Caco-2 (cell line): ENCODE data around the gene USP43. TPM values are rescaled to one million over a fixed set of nuclear protein-coding genes. Genes with fewer than 3 reads are reported as not detected.

Experiments
- BruUV-seq: library from RNA; stranded (reverse); fragments of 400-500 nt; replicated peaks from 2 replicates; lab custom pipeline; 2021; lab: Mats Ljungman, UMichigan
- CTCF ChIA-PET: fragments of 300-600 bp; sonication (Branson Sonifier 250); formaldehyde crosslinking; loops from one replicate; lab custom pipeline; 2022; ENCODE audit warnings: antibody characterized with exemption; lab: Charles Lee
- POLR2A ChIA-PET: fragments of 300-600 bp; sonication (Branson Sonifier 250); formaldehyde crosslinking; loops from one replicate; lab custom pipeline; 2022; ENCODE audit warnings: antibody characterized with exemption; lab: Charles Lee
- DNase-seq, 2 experiments: peaks; one replicate each; pipeline versions ENCODE4 v3.0.0 to v3.0.0-alpha.2; 2020 to 2022
- H3K27me3 ChIP-seq: replicated peaks from 2 replicates; pipeline ENCODE4 v1.6.0; 2011; ENCODE audit warnings: low read length; ENCODE audit not compliant: control insufficient read depth, insufficient read depth
- H3K36me3 ChIP-seq: 2 replicates; pipeline ENCODE4 v1.5.1; 2011; ENCODE audit warnings: low read length; ENCODE audit not compliant: control insufficient read depth, insufficient read depth
- H3K4me1 ChIP-seq: fragments of 250-450 bp; sonication (Bioruptor Pico); 2 replicates; pipeline ENCODE4 v1.5.1; 2020; ENCODE audit warnings: mild to moderate bottlenecking
- H3K4me3 ChIP-seq: 2 replicates; pipeline ENCODE4 v1.5.1; 2011; ENCODE audit warnings: low read depth, mild to moderate bottlenecking, control low read depth, low read length
- H3K9me3 ChIP-seq: fragments of 250-450 bp; sonication (Bioruptor Pico); 2 replicates; pipeline ENCODE4 v1.5.1; 2020; ENCODE audit warnings: mild to moderate bottlenecking, moderate library complexity
- H3K27ac Mint-ChIP-seq: one replicate; pipeline ENCODE4 v1.8.0; 2022; ENCODE audit warnings: mixed read lengths; ENCODE audit not compliant: unreplicated experiment
- H3K27me3 Mint-ChIP-seq: one replicate; pipeline ENCODE4 v1.8.0; 2022; ENCODE audit warnings: mixed read lengths; ENCODE audit not compliant: insufficient read depth, unreplicated experiment
- H3K36me3 Mint-ChIP-seq: one replicate; pipeline ENCODE4 v1.8.0; 2022; ENCODE audit warnings: mild to moderate bottlenecking, mixed read lengths; ENCODE audit not compliant: insufficient read depth, unreplicated experiment
- H3K4me1 Mint-ChIP-seq: one replicate; pipeline ENCODE4 v1.8.0; 2022; ENCODE audit warnings: low read depth, mixed read lengths; ENCODE audit not compliant: unreplicated experiment
- H3K4me3 Mint-ChIP-seq: one replicate; pipeline ENCODE4 v1.8.0; 2022; ENCODE audit warnings: mild to moderate bottlenecking, moderate library complexity, mixed read lengths; ENCODE audit not compliant: unreplicated experiment
- H3K9me3 Mint-ChIP-seq: one replicate; pipeline ENCODE4 v1.8.0; 2022; ENCODE audit warnings: mixed read lengths; ENCODE audit not compliant: unreplicated experiment
- intact Hi-C: fragments of 100-400 bp; cut with micrococcal nuclease; formaldehyde crosslinking; loops from one replicate; pipeline ENCODE4 v1.10.0; 2022; ENCODE audit not compliant: unreplicated experiment
- total RNA-seq: library from RNA; stranded (reverse); gene quantifications from 2 replicates; pipeline ENCODE4 v1.2.3, GENCODE V29; 2022
- TF ChIP-seq, protein P1 (sequence below), 2 experiments: fragments of 200-600 bp in 1 of 2; IDR thresholded peaks; 1 replicate in 1 of 2; 2 replicates in 1 of 2; pipeline versions ENCODE4 v1.5.1 to v1.8.0; 2011 to 2022; ENCODE audit warnings: antibody characterized with exemption in 1 of 2, control low read depth in 1 of 2, inconsistent platforms in 1 of 2, low read depth in 1 of 2, low read length in 1 of 2, mild to moderate bottlenecking in 1 of 2, moderate library complexity in 1 of 2; ENCODE audit not compliant: insufficient read depth in 1 of 2, severe bottlenecking in 1 of 2, unreplicated experiment in 1 of 2

Gene USP43
- total RNA-seq, 1 experiment from 2014 or later = 6.0 TPM

DNA sequence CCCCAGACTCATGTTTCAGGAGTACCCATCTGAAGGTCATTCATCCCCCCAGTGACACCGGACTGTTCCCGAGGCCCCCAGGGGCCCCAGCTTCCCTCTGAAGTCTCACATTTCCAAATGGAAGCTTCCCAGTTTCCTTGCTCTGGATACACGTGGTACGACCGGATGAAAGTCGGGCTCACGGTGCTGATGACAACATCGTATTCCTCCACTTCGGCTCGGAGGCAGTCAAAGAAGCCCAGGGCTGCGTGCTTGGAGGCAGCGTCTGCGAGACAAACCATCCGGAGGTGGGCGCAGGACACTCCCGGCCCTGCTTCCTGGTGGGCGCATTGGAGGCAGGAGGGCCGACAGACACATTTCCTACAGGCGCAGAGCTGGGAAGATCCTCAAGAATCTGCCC is 127.3 kb downstream of the USP43 start:
- Mint-ChIP-seq H3K4me3 (no peak overlapping the region), H3K27ac (no peak overlapping the region), H3K4me1 (no peaks in the 10 kb centered on the region), H3K36me3 (no peaks in the 10 kb centered on the region), H3K9me3 (no peaks in the 10 kb centered on the region), H3K27me3 (peaks cover 10% of the 10 kb centered on the region)
- TF ChIP-seq, protein P1, sequence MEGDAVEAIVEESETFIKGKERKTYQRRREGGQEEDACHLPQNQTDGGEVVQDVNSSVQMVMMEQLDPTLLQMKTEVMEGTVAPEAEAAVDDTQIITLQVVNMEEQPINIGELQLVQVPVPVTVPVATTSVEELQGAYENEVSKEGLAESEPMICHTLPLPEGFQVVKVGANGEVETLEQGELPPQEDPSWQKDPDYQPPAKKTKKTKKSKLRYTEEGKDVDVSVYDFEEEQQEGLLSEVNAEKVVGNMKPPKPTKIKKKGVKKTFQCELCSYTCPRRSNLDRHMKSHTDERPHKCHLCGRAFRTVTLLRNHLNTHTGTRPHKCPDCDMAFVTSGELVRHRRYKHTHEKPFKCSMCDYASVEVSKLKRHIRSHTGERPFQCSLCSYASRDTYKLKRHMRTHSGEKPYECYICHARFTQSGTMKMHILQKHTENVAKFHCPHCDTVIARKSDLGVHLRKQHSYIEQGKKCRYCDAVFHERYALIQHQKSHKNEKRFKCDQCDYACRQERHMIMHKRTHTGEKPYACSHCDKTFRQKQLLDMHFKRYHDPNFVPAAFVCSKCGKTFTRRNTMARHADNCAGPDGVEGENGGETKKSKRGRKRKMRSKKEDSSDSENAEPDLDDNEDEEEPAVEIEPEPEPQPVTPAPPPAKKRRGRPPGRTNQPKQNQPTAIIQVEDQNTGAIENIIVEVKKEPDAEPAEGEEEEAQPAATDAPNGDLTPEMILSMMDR (IDR thresholded peaks at IDR 0.05; ENCODE audit: insufficient read depth in 1 of 2, low read depth in 1 of 2, low read length in 1 of 2, severe bottlenecking in 1 of 2, unreplicated experiment in 1 of 2) = no peak
- CTCF ChIA-PET = no interaction called here
- no TSS peak for BruUV-seq
- POLR2A ChIA-PET = no interaction called here
- DNase-seq = no peak
- no peak overlapping the region for H3K4me3 ChIP-seq
- no peaks in the 10 kb centered on the region for H3K9me3 ChIP-seq
- H3K27me3 ChIP-seq = no peaks in the 10 kb centered on the region
- no peaks in the 10 kb centered on the region for H3K4me1 ChIP-seq
- intact Hi-C loops = no loop called here
- H3K36me3 ChIP-seq = no peaks in the 10 kb centered on the region

DNA sequence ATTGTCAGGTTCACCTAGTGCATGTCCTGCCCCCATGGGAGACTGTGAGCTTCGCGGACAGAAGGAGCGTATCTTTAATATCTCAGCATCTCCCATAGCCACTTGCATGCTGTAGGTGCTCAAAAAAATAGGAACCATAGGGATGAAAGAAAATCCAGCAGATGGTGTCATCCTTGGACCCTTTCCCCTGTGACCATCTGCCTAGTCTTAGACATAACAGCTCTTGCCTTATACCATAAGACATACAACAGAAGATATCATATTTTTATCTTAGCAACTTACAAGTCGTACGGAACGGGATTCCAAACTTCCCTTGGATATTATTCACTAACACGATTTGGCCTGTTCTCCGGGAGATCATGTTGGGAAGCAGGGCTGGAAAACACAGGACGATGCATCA is 131.6 kb downstream of the USP43 start:
- Mint-ChIP-seq H3K27ac (no peak overlapping the region), H3K36me3 (no peaks in the 10 kb centered on the region), H3K4me1 (no peaks in the 10 kb centered on the region), H3K4me3 (no peak overlapping the region), H3K9me3 (no peaks in the 10 kb centered on the region), H3K27me3 (peaks cover 10% of the 10 kb centered on the region)
- Histone ChIP-seq H3K36me3 (no peaks in the 10 kb centered on the region), H3K4me1 (no peaks in the 10 kb centered on the region), H3K4me3 (no peak overlapping the region), H3K9me3 (no peaks in the 10 kb centered on the region), H3K27me3 (no peaks in the 10 kb centered on the region)
- intact Hi-C loops = no loop called here
- no peak for DNase-seq
- ChIA-PET CTCF (no interaction called here), POLR2A (no interaction called here)
- TF ChIP-seq, protein P1 (IDR thresholded peaks at IDR 0.05; ENCODE audit: insufficient read depth in 1 of 2, low read depth in 1 of 2, low read length in 1 of 2, severe bottlenecking in 1 of 2, unreplicated experiment in 1 of 2) = no peak
- no TSS peak for BruUV-seq

Other genes with a start within 250 kb of the USP43 start
- gene STX8, start 69.7 kb upstream of the USP43 start, total RNA-seq = 22.6 and 24.7 TPM in 2 replicates
- gene CFAP52, start 68.9 kb upstream of the USP43 start, total RNA-seq = not detected in 2 replicates
- not detected in 2 replicates for gene DHRS7C, start 146.1 kb downstream of the USP43 start, total RNA-seq
- gene GSG1L2, start 176.6 kb downstream of the USP43 start, total RNA-seq = not detected in 2 replicates
- not detected in 2 replicates for gene GLP2R, start 180.4 kb downstream of the USP43 start, total RNA-seq